GM06990 (cell line): ENCODE data around the gene USP38.
"Not testable (repeated sequence)": the region's sequence is repeated elsewhere in the genome, so short reads cannot be mapped to it uniquely, and the experiment has no call there.

Experiments used
- DNase-seq: peaks from one replicate; pipeline ENCODE4 v3.0.0-alpha.2; 2011; ENCODE audit not compliant: insufficient read length; ENCODE audit errors: extremely low read depth
- H3K27me3 ChIP-seq: replicated peaks from 2 replicates; pipeline ENCODE4 v1.6.0; 2011; ENCODE audit warnings: low read length; ENCODE audit not compliant: control insufficient read depth, insufficient read depth
- H3K36me3 ChIP-seq: 2 replicates; pipeline ENCODE4 v1.5.1; 2011; ENCODE audit warnings: low read length; ENCODE audit not compliant: control insufficient read depth, insufficient read depth
- H3K4me3 ChIP-seq: replicated peaks from 2 replicates; pipeline ENCODE4 v1.5.1; 2011; ENCODE audit warnings: low read depth, mild to moderate bottlenecking, control low read depth, low read length
- CTCF ChIP-seq: IDR thresholded peaks from 2 replicates; pipeline ENCODE4 v1.5.1; 2011; ENCODE audit warnings: low read length, control low read depth, mild to moderate bottlenecking, inconsistent platforms; ENCODE audit not compliant: insufficient read depth, poor library complexity, severe bottlenecking

Gene USP38

GRCh38 chr4:143254491-143255226 is 69.9 kb downstream of the USP38 start:
- no peaks in the 10 kb centered on the region for H3K27me3 ChIP-seq
- TF ChIP-seq CTCF = no peak
- H3K4me3 ChIP-seq = no peak overlapping the region
- no peaks in the 10 kb centered on the region for H3K36me3 ChIP-seq
- no peak for DNase-seq

DNA sequence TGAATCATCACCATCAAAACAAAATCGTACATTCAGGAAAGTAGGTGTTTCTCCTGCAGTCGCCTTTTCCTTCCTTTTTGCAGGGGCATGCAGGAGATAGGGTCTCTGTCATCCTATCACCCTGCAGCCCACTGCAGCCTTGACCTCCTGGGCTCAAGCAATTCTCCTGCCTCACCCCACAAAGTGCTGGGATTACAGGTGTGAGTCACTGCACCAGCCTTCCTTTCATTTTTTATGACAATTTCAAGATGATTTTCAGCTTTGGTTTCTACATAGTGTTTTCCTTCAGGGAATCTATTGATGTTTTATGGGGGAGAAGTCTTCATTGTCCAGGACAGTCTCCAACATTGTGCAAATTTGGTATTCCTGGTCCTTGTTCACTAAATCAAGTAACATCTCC is 71.7 kb downstream of the USP38 start:
- Histone ChIP-seq H3K36me3 (no peaks in the 10 kb centered on the region), H3K4me3 (no peak overlapping the region), H3K27me3 (no peaks in the 10 kb centered on the region)
- TF ChIP-seq CTCF = no peak
- no peak for DNase-seq

GRCh38 chr4:143257356-143257755 is 72.6 kb downstream of the USP38 start:
- H3K36me3 ChIP-seq = no peaks in the 10 kb centered on the region
- DNase-seq = no peak
- H3K4me3 ChIP-seq = no peak overlapping the region
- no peaks in the 10 kb centered on the region for H3K27me3 ChIP-seq
- no peak for TF ChIP-seq CTCF

- TF ChIP-seq CTCF = no peak
- H3K36me3 ChIP-seq = no peaks in the 10 kb centered on the region
- H3K4me3 ChIP-seq = no peak overlapping the region
- no peak for DNase-seq
- no peaks in the 10 kb centered on the region for H3K27me3 ChIP-seq
Observed at GRCh38 chr4:143260750-143261149, 76.0 kb downstream of the USP38 start.

- DNase-seq = no peak
- no peaks in the 10 kb centered on the region for H3K36me3 ChIP-seq
Observed at GRCh38 chr4:143262838-143263237, 78.1 kb downstream of the USP38 start.

GRCh38 chr4:143267690-143268089 is 83.0 kb downstream of the USP38 start:
- DNase-seq, H3K4me3 ChIP-seq, H3K36me3 ChIP-seq, H3K27me3 ChIP-seq: not testable (repeated sequence)

More at GRCh38 chr4:143262838-143263237, 78.1 kb downstream of the USP38 start:
- no peak for TF ChIP-seq CTCF
- no peaks in the 10 kb centered on the region for H3K27me3 ChIP-seq
- H3K4me3 ChIP-seq = no peak overlapping the region
